ENCODE data around the gene TNFRSF9.
"Not testable (repeated sequence)": the region's sequence is repeated elsewhere in the genome, so short reads cannot be mapped to it uniquely, and the experiment has no call there.

GRCh38 chr1:7927061-7927460 lies 13.6 kb downstream of the TNFRSF9 start:
- not testable (repeated sequence) for TF ChIP-seq POLR2AphosphoS5 (IDR thresholded peaks at IDR 0.05; ENCODE audit: low read depth, low read length); FOSL2 (IDR thresholded peaks at IDR 0.05; ENCODE audit: borderline replicate concordance, low read depth); YY1 (IDR thresholded peaks at IDR 0.05; ENCODE audit: low read depth); CTCF (IDR thresholded peaks at IDR 0.05); EP300 (IDR thresholded peaks at IDR 0.05; ENCODE audit: borderline replicate concordance in 1 of 2, low read depth in 1 of 2, low read length in 1 of 2); GATA2 (CRISPR knock-in tag; IDR thresholded peaks at IDR 0.05); USF2 (IDR thresholded peaks at IDR 0.05; ENCODE audit: borderline replicate concordance, low read depth, low read length); MXI1 (IDR thresholded peaks at IDR 0.05; ENCODE audit: low read depth, low read length)
